GM19238 (cell line): ENCODE results near the gene AKT2.

ENCODE experiments used
- DNase-seq: peaks from one replicate; pipeline ENCODE4 v3.0.0; 2011; ENCODE audit warnings: low spot score; ENCODE audit not compliant: insufficient read length

The AKT2 gene

DNA sequence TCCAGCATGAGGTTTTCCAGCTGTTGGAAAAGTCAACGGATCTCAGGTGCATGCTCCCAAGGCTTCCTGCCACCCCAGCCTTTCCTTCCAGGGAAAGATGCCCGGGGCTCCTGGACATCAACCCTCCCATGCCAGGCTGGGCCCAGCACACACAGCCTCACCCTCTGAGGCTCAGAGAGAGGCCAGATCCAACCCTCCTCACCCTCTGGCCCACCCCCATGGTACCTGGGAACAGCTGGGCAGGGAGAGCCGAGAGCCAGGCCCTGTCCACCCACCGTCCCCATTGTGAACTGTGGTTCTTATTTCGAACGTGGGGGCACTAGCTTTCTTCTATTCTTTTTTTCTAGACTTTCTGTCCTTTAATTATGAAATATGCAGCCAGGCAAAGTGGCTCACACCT lies 48.8 kb downstream of the AKT2 start:
- DNase-seq = no peak

DNA sequence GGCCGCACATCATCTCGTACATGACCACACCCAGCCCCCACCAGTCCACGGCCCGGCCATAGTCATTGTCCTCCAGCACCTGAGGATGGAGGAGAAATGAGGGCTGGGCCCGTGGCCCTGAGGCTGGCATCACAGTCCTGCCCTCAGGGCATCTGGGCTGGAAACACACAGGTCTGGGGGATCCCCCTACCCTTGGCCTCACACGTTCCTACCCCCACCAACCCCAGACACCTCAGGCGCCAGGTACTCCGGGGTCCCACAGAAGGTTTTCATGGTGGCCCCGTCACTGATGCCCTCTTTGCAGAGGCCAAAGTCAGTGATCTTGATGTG lies 49.2 kb downstream of the AKT2 start:
- no peak for DNase-seq

DNA sequence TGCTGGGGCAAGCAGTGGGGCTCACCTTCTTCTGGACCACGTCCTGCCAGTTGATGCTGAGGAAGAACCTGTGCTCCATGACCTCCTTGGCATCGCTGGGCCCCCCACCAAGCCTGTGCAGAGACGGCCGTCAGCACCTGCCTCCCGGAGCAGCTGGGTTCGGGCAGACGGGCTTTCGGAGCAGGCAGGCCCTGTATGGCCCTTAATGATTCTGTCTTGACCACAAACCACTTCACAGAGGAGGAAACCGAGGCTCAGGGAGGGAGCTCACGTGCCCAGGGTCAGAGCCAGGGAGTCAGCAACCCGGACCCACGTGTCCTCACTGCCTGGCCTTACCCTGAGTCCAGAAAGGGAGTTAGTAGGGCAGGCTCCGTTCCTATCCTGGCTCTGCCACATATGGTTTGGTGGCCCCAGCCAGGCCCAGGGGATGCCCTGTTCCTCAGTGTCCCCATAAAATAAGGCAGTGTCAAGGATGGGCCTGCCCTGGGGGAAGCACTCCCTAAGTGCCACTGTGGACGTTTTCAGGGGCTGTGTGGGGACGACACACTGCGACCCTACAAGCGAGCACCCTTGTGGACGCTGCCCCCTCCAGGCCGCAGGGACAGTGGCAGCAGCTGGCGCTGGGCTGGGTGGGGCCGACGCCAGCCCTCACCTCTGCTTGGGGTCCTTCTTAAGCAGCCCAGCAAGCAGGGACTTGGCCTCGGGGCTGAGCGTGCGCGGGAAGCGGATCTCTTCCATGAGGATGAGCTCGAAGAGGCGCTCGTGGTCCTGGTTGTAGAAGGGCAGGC lies 49.7 kb downstream of the AKT2 start:
- no peak for DNase-seq

DNA sequence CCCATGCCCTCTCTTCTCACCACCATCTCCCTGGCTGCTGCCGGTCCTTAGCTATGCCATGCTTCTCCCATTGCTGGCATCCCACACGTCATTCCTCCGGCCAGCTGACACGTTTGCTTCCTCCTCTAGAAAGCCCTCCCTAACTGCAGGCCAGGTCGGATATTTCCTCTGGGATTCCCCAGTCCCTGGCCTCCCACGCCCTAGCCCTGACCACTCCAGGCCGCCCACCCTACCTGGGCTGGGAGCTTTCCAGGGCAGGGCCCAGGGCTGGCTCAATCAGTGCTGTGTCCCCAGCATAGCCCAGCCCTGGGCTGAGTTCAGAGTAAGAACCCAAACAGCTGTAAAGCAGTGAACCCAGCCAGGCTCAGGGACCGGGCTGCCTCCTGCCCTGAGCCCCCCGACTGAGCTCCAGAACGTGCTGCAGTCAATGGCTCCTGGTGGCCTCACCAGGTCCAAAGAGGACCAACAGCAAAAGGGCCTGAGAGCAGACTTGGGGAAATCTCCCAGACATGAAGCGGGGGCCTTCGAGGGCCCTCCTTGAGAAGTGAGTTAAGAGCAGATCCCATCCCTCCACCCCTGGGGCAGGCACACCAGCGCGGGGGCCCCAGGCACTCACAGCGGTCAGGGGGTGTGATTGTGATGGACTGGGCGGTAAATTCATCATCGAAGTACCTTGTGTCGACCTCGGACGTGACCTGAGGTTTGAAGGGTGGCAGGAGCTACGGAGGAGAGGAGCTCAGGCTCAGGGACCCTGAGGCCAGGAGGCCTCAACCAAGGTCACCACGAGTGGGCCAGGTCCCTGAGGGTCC lies 50.5 kb downstream of the AKT2 start:
- DNase-seq = no peak

DNA sequence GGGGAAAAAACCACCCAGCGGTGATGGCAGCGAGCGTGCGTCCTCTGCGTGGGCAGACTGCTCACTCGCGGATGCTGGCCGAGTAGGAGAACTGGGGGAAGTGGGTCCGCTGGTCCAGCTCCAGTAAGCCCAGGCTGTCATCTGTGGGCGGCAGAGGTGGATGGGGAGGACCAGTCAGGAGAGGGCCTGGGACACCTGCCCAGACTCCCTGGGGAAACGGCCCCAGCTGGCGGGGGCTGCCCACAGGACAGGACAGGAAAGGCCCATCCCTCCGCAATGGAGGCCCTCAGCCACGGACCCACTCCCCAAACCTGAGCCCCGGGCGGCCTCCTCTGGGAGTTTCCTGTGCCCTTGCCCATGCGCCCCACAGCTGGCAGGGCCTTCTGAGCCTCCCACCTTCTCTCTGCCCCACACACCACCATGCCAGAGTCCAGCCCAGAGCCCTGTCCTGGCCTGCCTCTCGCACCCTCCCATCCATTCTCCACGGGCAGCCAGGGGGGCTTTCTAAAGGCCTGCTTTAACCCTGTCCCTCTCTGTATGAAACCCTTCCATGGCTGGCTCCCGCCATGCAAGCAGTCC lies 51.2 kb downstream of the AKT2 start:
- no peak for DNase-seq

DNA sequence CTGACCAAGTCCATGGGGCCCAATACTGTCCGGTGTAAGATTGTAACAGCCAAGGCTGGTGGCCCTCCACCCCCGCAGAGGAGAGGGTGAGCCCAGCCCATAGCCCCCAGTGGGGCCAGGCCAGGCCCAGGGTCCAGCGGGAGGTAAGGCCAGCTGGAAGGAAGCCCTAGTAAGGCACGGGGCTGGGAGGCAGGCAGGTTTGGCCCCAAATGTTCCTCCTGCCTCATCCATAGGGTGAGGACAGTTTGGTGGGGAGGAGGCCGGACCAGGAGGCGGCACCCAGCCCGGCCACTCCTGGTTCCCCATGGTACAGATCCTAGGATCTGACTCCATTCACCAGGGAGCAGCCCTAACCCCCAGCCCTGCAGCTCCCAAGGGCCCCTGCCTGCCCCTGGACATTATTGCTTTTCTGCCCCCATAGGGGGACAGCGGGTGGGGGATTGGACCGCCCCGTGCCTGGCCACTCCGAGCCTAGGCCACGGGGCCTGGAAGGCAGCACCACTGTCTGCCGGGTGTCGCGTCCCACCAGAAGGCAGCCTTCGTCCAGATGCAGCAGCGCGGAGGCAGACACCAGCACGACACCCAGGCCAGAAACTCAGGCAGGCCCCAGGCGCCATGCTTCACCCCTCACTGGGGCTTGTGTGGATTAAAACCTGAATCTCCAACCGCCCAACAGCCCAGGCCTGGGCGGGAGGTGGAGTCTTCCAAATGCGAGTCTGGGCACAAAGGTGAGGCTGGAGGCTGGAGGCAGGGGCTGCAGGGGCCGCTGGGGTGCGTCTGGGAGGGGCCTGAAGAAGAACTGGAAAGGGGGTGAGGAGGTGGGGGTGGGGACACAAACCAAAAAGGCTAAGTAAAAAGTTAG lies 52.0 kb downstream of the AKT2 start:
- DNase-seq = no peak

DNA sequence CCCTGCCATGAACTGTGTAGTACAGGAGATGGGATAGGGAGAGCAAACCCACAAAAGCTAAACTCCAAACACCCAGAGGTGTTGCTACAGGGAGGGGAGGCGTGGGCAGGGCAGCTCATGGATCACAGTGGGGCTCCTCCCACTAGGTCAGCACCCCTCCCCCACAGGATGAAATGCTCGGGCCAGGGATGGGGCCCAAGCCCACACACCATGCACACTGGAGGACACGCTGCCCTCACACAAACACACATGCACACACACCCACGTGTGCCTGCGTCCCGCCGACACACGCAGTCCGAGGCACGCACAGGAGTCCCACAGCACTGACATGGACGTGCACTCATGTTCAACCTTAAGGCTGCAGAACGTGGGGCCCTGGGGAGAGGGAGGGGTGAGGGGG lies 52.7 kb downstream of the AKT2 start:
- no peak for DNase-seq

DNA sequence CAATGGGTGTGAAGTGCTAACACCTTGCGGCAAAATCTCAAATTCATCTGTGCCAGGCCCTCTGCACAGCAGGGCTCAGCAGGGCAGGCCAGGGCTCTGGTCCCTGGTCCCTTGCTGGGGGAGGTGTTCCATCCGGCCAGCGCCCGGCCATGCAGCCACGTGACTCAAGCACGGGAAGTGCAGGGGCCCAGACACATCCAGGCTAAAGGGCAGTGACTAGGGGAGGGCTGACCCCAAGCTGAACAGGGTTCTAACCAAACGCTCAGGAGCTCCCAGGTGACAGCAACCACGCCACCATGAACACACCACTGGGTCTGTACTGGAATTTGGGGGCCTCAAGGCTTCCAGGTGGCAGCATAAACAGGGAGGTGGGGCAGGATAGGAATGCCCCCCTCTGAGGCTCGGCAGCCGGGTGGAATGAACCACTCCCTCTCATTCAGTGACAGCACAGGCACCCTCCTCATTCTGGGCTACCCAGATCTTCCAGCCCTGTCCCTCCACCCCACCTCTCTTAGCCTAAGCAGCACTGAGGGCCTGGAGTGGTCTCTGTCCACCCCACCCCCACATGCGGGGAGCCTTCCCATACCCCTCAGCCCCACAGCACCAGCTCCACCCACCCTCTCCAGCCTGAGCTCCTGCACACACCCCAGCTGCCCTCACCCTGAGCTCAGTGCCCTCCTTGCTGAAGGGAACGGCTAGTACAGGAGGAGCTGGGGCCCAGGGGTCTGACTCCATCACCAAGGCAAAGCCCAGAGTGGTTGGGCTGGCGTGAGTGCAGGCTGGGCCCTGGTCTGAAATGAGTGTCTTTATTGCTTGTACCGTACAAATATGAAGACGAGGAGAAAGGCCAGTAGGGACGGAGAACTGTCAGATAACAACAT lies 53.4 kb downstream of the AKT2 start:
- no peak for DNase-seq

DNA sequence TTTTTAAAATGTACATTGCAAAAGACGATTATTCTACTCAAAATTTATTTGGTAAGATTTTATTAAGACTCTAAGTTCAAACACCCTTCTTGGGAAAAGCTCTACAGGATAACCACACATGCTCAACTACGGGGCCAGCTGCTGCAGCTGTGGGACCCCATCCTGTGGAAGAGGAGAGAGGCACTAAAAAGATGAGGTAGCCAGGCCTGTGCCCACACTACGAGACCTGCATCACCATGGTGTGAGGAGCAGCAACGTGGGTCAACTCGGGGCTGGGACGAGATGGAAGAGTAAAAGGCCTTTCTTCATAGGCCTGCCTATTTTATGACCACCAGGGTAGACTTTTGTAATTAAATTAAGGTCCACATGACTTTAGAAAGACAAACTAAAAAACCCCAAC lies 54.1 kb downstream of the AKT2 start:
- DNase-seq = no peak

DNA sequence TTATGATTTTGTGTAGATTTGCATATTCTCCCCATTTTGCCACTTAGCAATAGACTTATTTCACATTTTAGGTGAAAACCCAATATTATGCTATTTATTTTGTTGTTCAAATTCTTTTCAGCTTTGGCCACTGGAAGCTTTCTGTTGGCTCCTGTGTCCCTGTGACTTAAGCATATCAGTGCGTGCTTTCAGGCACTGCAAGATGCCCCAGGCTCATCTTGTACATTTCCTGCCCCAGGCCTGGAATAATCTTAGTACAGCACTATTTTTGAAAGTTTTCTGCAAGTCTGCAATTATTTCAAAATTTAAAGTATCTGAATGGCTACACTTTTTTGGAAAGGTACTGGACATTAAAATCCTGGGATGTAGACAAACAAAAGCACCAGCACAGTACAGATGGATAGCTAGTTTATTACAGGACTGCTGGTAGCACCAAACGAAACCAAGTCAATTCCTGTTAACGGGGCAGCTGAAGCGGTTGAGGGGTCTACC lies 55.2 kb downstream of the AKT2 start:
- DNase-seq = no peak

DNA sequence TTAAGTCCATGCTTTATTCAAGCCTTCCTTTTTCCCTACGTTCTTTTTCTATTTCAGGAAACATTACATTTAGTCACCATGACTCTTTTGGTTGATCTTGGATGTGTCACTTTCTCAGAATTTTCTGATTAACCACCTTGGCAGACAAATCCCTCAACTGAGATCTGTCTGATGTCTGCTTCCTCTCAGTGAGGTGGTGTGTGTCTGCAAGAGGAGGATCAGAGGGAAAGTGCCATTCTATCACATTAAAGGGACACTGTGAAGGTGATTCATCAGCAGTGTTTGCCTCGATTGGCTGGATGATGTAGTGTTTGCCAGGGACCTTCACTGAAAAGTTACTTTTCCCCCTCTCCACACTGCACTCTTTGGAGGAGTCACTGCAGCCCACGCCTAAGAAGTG lies 55.7 kb downstream of the AKT2 start:
- no peak for DNase-seq

DNA sequence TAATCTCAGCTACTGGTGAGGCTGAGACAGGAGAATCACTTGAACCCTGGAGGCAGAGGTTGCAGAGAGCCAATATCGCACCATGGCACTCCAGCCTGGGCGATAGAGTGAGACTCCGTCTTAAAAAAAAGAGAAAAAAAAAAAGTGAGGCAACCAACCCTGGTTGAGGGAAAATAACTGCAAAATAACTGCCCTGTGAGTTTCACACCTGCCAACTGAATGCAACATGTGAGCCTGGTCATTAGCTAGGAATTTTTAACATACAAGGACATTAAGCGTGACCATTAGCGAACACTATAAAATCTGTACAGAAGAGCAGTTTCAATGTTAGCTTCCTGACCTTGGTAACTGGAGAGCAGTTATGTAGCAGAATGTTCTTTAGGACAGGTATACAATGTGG lies 56.3 kb downstream of the AKT2 start:
- DNase-seq = no peak

DNA sequence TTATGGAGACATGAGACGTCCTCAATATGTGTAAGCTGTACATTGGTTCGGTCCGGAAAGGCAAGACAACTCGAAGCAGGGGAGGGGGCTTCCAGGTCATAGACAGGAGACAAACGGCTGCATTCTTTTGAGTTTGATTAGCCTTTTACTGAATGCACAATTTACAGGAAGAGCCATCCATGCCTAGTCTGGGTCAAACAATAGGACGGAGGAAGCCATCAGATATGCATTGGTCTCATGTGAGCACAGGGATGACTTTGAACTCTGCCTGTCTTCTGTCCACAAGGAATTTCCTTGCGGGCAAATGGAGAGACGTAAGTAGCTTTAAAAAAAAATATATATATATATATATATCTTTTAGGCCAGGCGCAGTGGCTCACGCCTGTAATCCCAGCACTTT lies 56.8 kb downstream of the AKT2 start:
- DNase-seq = no peak

DNA sequence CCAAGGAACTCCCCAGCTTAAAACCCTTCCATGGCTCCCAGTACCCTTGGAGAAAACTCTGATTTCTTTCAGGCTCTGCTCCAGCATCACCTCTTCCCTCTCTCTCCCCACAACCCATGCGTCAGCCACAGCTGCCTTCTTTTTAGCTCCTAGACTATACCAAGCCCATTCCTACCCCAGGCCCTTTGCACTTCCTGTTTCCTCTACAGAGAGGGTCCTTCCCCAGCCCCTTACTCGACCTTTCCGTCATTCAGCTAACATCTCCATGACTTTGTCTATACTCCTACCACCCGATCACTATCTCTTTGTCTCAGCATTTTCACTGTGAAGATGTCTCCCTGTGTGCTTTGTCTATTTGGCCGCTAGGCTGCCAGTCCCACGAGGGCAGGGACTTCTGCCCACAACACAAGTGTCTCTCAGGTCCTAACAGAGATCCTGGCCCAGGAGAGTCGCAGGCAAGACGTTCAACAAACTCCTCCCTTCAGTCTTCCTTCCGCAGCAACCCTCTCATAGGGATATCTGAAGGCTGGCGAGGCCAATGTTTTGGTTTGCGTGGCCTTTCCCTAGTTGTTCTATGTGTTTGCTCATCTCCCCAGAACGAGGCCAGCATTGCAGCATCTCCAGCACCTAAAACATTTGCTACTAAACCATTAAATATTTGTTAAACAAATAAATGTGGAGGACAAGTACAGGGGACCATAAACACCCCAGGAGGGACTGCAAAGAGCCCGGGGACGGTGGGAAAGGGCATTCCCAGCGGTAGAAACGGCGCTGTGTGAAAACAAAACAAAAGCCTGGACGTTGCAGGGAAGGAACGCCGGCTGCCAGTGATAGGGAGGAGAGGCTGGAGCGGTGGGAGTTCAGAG lies 59.5 kb downstream of the AKT2 start:
- no peak for DNase-seq

DNA sequence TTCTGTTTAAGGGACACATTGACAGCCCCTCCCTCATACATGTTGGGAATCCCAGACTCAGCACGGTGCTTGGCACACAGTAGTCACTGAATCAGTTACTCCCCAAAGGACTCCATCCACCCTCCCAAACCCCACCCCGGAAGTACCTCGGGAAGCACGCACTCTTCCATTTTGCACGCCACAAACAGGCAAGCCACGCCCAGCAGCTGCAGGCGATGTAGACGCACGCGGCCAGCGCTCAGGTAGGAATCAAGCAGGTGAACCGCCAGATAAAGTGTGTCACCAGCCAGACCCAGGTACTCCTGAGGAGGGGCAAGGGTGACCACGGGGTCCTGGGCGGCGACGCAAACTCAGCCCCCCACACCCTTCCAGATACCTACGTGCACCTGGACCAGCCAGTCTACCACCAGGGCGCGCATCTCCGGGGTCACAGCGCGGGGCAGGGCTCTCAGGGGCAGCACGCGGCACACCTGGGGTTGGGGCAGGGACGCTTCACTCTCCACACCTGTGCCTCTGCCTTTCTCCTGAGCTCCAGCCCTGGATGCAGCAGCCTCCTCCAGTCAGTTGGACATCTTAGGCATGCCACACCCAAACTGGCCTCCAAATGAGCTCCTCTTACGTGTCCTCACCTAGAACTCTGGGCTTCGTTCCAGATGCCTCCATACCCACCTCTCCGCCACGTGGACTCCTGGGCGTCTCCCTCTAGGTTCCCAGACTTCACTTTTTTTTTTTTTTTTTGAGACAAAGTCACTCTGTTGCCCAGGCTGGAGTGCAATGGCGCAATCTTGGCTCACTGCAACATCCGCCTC lies 60.6 kb downstream of the AKT2 start:
- DNase-seq = no peak

DNA sequence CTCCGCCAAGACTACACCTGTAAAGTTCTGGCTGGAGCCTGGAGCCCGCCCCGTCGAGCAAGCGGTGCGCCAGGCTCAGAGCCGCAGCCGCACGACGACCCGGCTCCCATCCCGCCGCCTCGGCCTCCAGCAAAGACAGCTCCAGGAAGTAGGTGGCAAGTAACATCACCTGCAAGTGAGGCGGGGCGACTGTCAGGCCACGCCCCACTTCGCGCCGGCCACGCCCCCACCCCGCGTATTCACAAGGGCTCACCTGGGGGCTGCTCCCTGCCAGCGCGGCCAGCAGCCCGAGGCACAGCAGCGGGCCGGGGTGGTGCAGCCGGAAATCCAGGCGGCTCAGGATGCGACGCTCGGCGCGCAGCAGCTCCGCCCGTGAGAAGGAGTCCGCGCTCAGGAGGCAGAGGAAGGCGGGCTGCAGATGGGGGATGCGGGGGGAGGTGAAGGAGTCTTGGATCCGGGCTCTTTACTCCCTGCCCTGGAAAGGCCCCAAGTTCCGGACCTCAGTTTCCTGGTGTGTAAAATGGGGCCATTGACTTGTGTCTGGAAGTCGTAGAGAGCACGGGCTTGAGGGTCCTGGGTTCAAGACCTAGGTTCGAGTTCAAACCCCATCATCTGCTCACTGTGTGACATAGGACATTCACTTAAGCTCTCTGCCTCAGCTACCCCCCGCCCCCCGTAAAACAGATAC lies 61.9 kb downstream of the AKT2 start:
- DNase-seq = no peak

DNA sequence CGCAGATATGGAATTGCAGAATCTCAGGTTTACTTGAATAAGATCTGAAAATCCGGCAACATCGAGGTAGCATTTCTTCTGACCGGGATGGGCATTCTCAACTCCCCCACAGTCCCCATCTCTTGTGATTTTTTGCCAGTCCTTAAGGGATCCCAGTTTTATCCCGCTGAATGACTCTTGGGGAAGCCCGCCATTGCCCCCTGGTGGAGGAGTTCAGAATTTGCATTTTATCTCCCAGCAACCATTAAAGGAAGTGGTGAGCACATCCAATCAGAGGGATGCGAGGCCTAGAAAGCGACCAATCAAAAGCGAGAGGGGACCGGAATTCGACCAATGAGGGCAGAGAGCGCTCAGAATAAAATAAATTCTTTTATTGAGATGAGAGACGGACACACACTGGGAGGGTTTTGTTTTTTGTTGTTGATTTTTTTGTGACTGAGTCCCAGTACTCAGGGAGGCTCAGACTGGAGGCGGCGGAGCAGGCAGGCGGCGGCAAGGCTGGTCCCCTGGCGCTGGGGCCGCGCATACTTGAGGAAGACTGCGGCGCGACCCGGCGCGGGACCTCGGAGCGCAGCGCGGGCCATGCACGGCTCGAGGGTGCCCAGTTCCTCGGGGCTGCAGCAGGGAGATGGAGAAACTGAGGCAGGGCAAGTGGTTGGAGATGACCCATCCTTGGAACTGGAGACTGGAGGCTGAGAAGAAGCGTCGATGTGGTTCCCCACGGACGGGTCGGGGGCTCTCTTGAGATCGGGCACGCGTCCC lies 63.1 kb downstream of the AKT2 start:
- peak; percentile 99 for DNase-seq
